NCI-H446 (cell line): Measurements from ENCODE around the gene C5orf15.

ENCODE experiments used
- DNase-seq, 2 experiments: peaks; one replicate each; lab custom pipeline; 2025; lab: John Stamatoyannopoulos, UW

C5orf15 gene

DNA sequence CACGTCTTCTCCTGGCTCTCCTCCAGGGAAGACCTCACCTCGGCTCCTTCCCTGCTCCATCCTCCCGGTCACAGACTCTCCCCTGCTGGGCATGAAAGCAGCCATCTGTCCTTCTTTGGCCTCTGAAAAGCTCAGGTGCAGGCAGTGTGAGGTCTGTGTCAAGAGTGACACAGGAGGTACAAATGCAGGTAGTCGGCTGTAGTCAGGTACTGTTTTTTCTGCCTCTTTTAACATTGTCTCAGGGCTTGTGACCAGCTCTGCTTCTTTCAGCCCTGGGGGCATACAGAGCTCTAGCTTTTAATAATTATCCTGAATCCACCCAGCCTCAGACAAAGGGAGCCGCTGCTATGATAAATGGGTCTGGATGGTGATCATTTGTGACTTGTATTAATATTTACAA is 46.4 kb downstream of the C5orf15 start:
- peak in 1 of 2 experiments; percentile 6 for DNase-seq

- DNase-seq: no peak
Observed at GRCh38 chr5:133921069-133921468, 47.4 kb downstream of the C5orf15 start.

DNA sequence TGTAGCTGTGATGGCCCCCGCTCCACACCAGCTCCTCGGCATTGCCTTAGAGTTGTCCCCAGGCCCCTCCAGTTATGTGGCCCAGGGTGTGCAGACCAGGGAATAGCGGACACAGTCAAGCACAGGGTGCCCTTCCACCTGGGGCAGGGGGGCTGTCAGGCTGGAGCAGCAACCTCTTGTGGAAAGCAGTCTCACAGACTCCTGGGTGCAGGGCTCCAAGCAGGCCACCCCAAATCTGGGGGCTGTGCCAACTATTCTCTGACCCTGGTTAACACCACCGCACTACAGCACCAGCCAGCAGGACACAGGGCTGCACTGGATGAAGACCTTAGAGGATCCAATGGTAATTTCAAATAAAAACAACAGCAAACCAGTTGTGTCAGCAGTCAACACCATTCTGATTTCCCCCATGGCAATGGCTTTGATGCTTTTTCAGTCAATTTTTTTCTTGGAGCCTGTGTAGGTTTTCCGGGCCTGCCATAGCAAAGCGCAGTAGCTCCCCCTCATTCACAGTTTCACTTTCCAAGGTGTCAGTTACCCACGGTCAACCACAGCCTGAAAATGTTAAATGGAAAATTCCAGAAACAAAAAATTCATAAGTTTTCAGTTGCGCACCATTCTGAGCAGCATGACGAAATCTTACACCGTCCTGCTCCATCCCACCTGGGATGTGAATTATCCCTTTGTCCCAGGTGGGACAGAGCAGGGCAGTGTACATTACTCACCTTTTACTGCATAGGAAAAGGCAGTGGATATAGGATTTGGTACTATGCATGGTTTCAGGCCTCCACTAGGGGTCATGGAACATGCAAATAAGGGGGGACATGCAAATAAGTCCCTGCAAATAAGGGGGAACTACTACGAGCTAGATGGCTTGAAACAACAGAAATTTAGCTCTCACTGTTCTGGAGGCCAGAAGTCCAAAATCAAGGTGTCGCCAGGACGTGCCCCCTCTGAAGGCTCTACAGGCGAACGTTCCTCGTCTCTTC is 49.0 kb downstream of the C5orf15 start:
- DNase-seq: no peak

DNA sequence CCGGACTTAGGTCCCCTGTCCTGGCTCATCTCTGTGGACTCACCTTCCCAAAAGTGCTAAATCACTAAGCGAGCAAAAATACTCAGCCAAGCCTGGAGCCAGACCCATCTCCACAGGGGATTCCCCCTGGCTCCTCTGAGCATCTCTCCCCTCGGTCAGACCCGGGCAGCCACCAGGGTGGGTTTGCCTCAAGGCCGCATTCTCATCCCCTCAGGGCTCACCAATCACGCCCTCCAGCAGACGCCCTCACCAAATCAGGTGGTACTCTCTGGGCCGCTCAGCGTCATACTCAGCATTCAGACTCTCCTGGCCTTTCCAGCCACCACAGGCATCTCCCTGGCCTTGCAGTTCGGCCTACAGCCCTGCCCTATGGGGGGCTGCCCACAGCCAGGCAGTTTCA is 49.7 kb downstream of the C5orf15 start:
- DNase-seq: no peak

- DNase-seq: no peak
Observed at GRCh38 chr5:133918316-133918715, 50.1 kb downstream of the C5orf15 start.

DNA sequence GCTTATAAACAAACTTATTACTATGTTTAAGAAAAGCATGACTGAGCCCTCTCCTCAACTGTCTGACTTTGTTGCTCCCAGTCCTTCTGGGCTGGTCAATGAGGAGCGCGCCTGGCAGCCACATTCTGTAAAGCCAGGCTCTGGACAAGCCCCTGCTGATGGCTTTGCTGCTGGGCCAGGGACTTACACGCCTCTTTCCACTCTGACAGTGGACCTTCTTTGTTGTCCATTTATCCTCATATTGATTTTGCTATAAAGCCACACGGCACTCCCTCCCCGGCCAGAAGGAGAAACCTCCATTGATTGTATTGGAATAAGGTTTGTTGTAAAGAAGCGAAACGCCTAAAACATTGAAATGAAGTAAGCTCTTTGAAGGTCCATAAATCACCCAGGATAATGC is 50.6 kb downstream of the C5orf15 start:
- DNase-seq: no peak

DNA sequence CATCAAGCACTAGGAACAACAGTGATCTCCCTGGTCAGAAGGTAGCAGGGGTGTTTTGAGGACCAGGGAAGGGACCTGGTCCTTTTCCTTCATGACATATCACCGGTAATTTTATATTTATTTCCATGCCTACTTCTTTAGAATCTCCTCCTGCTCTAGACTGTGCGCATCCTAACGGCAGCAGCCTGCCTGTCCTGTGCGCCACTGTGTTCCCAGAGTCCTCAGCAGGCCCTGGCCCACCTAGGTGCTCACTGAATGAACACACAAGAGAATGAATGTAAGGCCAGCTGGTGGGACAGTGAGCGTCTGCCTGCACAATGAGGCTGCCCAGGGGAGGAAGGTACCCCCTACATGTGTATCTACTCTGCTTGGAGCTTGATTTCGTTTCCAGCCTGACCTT is 51.5 kb downstream of the C5orf15 start:
- DNase-seq: no peak

GRCh38 chr5:133916479-133916878 is 51.9 kb downstream of the C5orf15 start:
- no peak for DNase-seq

- DNase-seq: no peak
Observed at GRCh38 chr5:133914434-133914833, 54.0 kb downstream of the C5orf15 start.

DNA sequence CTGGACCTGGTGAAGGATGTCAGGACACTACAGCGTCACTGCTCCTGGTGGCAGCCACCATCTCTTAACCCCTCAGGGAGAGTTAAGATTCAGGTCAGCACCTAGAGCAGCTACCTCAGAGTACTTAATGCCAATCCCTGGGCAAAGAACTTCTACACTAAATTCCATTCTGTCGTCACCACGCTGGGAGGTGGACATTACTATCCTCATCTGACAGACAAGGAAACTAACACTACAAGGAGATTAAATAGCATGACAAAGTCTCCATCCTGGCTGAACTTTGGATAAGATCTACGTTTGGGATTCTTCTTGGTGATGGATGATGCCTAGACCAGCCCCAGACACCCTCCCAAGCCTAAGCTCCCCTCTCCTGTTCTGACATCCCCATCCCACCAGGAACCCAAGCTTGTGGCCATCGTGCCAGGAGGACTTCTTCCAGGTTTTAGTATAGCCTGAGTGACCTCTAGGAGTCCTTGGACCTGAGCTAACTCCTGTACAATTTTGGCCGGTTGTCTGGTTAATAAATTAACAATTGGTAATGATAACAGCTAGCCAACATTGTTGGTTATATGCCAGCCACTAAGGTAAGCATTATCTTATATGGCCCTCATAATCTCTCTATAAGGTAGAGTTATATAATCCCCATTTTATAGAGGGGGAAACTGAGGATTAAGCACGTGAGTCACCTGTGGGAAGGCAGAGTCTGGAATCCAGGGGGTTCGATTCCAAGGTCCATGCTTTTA is 54.8 kb downstream of the C5orf15 start:
- no peak for DNase-seq

- no peak for DNase-seq
Observed at GRCh38 chr5:133912951-133913350, 55.5 kb downstream of the C5orf15 start.

DNA sequence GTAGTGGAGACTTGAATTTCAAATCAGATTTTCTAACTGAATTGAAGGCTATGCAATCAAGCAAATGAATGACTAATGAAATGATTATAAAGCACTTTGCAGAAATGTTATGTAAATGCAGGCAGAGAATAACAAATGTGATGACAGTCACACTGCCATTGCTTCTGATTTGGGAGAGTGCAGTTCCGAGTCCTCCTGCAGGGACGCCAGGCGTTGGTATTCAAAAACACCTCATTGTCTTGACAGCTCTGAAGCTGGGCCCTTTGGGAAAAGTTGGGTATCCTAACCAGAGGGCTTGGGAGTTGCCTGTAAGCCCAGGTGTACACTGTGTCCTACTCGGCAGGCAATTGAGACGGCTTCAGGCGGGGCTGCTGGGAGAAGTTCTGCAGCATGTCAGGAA is 57.9 kb downstream of the C5orf15 start:
- DNase-seq: no peak

DNA sequence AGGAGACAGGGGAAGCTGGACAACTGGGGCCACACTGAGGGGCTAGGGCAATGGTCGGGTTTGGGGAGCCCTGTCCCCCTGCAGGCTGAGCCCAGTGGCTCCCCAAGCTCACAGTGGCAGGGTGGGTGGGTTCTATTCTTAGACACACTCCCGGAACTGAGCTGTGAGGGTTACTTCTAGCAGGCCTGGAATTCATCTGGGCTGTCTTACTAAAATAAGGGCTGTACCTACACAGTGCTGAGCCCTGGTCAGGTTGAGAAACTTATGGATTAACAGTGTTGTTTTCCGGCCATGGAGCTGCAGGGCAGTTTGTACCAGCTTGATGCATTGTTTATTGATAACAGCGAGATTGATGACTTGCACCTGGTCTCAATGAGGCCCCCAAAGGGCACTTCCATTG is 58.8 kb downstream of the C5orf15 start:
- DNase-seq: no peak

- DNase-seq: peak; percentile 79 to 97
Observed at GRCh38 chr5:133907075-133907474, 61.4 kb downstream of the C5orf15 start.

GRCh38 chr5:133906303-133906702 is 62.1 kb downstream of the C5orf15 start:
- no peak for DNase-seq
